Esophagus muscularis mucosa (tissue), 4 donors: ENCODE data around the gene TCP11. TPM values are rescaled to one million over a fixed set of nuclear protein-coding genes. Genes with fewer than 3 reads are reported as not detected.
A peak's percentile ranks its signal among the peaks of the same experiment; 100 is the strongest.

Source experiments
- DNase-seq: peaks from one replicate; pipeline ENCODE4 v3.0.0-alpha.2; 2017; ENCODE audit errors: extremely low spot score
- H3K27ac ChIP-seq, 4 donors: fragments of 200-600 bp; sonication (generic); replicated peaks in 1 of 4; 1 replicate in 3 of 4; 2 replicates in 1 of 4; pipeline ENCODE4 v1.5.1; 2016 to 2019; ENCODE audit warnings: mild to moderate bottlenecking in 1 of 4
- H3K27me3 ChIP-seq, 4 donors: fragments of 200-600 bp; sonication (generic); one replicate each; pipeline versions ENCODE4 v1.5.1 to v1.6.0; 2016 to 2019
- H3K36me3 ChIP-seq, 4 donors: fragments of 200-600 bp; sonication (generic); one replicate each; pipeline ENCODE4 v1.5.1; 2016 to 2019
- H3K4me1 ChIP-seq, 4 donors: fragments of 200-600 bp; sonication (generic); one replicate each; pipeline ENCODE4 v1.5.1; 2016 to 2019
- H3K4me3 ChIP-seq, 4 donors: fragments of 200-600 bp; sonication (generic); 1 replicate in 2 of 4; 2 replicates in 2 of 4; pipeline ENCODE4 v1.5.1; 2016 to 2019; ENCODE audit warnings: mild to moderate bottlenecking in 4 of 4, moderate library complexity in 1 of 4
- H3K9me3 ChIP-seq, 4 donors: fragments of 200-600 bp; sonication (generic); 1 replicate in 3 of 4; 2 replicates in 1 of 4; pipeline ENCODE4 v1.5.1; 2016 to 2019
- EP300 ChIP-seq: sonication (generic); formaldehyde crosslinking; IDR thresholded peaks from one replicate; pipeline ENCODE4 v1.6.1; 2017; ENCODE audit warnings: antibody characterized with exemption
- POLR2A ChIP-seq: fragments of 450-650 bp; IDR thresholded peaks from one replicate; pipeline ENCODE4 v1.6.1; 2017; ENCODE audit warnings: antibody characterized with exemption, moderate library complexity, mild to moderate bottlenecking, low read depth
- POLR2AphosphoS5 ChIP-seq, 2 donors: sonication (generic); formaldehyde crosslinking; IDR thresholded peaks; one replicate each; pipeline ENCODE4 v1.6.1; 2017; ENCODE audit warnings: antibody characterized with exemption in 2 of 2
- WGBS: methylation state at CpG from one replicate; pipeline ENCODE4 v1.1.5; 2018; 5-methylcytosine and 5-hydroxymethylcytosine counted together
- intact Hi-C: fragments of 100-400 bp; cut with DNase I; formaldehyde crosslinking; loops from one replicate; pipeline ENCODE4 v1.15.1; 2023
- total RNA-seq, 4 donors: library from RNA; depleted of rRNA; stranded (reverse); fragments of >200 nt; gene quantifications; one replicate each; pipeline versions ENCODE4 v1.1.0 to v1.2.1, GENCODE V29; 2016
- TF ChIP-seq, protein P1 (sequence below), 3 experiments: fragments of 200-600 bp in 2 of 3; fragments of 450-650 bp in 1 of 3; sonication (generic) in 2 of 3; IDR thresholded peaks; one replicate each; pipeline ENCODE4 v1.5.1; 2017 to 2019; ENCODE audit warnings: antibody characterized with exemption in 3 of 3, mild to moderate bottlenecking in 2 of 3, moderate library complexity in 1 of 3

The TCP11 gene
- total RNA-seq, 4 donors from 2014 or later = 0.75 to 1.1 (median 0.83) TPM; not detected in 1

GRCh38 chr6:35073211-35073610 is 67.9 kb downstream of the TCP11 start:
- Histone ChIP-seq H3K4me3 (no peak overlapping the region), H3K4me1 (peaks cover 8 to 61% (median 46%) of the 10 kb centered on the region in 4 donors), H3K27ac (peak overlapping the region; percentile 2 to 64 (median 54)), H3K9me3 (no peaks in the 10 kb centered on the region), H3K36me3 (peaks cover 27 to 98% (median 86%) of the 10 kb centered on the region in 4 donors), H3K27me3 (no peaks in the 10 kb centered on the region)
- intact Hi-C loops = no loop called here
- DNase-seq = no peak
- TF ChIP-seq EP300 (no peak), POLR2AphosphoS5 (IDR thresholded peaks at IDR 0.05) (no peak)
- TF ChIP-seq, protein P1, sequence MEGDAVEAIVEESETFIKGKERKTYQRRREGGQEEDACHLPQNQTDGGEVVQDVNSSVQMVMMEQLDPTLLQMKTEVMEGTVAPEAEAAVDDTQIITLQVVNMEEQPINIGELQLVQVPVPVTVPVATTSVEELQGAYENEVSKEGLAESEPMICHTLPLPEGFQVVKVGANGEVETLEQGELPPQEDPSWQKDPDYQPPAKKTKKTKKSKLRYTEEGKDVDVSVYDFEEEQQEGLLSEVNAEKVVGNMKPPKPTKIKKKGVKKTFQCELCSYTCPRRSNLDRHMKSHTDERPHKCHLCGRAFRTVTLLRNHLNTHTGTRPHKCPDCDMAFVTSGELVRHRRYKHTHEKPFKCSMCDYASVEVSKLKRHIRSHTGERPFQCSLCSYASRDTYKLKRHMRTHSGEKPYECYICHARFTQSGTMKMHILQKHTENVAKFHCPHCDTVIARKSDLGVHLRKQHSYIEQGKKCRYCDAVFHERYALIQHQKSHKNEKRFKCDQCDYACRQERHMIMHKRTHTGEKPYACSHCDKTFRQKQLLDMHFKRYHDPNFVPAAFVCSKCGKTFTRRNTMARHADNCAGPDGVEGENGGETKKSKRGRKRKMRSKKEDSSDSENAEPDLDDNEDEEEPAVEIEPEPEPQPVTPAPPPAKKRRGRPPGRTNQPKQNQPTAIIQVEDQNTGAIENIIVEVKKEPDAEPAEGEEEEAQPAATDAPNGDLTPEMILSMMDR (IDR thresholded peaks at IDR 0.05) = no peak
- whole genome bisulfite sequencing = 95% methylated on average over 8 of the region's 10 CpGs

- no peaks in the 10 kb centered on the region for H3K27me3 ChIP-seq
- peak overlapping the region; percentile 34 to 64 (median 54) for H3K27ac ChIP-seq
- no peak for TF ChIP-seq EP300
- TF ChIP-seq POLR2A = no peak
- TF ChIP-seq, protein P1 (IDR thresholded peaks at IDR 0.05) = no peak
- no peak for TF ChIP-seq POLR2AphosphoS5 (IDR thresholded peaks at IDR 0.05)
- intact Hi-C loops = no loop called here
- H3K4me1 ChIP-seq = peaks cover 8 to 66% (median 52%) of the 10 kb centered on the region in 4 donors
- no peaks in the 10 kb centered on the region for H3K9me3 ChIP-seq
- no peak overlapping the region for H3K4me3 ChIP-seq
- 73% methylated on average over 9 of the region's 9 CpGs for WGBS
- no peak for DNase-seq
- peaks cover 25 to 94% (median 83%) of the 10 kb centered on the region in 4 donors for H3K36me3 ChIP-seq
Observed at GRCh38 chr6:35072698-35073055, 68.5 kb downstream of the TCP11 start.

DNA sequence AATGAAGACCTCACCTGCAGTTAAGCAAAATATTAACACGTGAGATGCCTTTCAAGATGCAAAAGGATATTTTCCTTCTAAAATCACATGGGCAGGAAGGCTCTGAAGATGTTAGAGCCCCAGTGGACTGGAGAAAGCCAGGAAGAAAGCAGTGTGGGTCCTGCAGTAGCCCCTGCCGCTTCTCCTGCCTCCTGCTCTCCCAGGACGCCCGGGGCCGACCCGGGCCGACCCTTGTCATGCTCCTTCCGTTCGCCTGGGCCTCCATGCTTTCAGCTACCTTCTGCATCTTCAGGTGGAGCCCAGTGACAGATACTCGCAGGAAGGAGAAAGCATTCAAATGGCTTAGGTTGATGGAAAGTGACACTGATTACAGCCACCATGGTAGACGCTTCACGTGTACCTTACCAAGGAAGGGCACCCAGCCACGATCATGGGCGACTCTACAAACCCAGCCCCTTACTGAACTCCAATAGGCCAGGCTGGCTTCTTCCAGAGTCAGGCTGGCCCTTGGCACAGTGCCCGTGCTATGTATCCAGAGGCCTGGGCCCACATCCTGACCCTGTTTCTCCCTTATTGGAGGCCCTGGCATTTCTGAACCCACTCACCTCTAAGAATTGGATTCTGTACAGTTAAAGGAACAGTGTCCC is 69.0 kb downstream of the TCP11 start:
- WGBS = 53% methylated on average over 15 of the region's 15 CpGs

DNA sequence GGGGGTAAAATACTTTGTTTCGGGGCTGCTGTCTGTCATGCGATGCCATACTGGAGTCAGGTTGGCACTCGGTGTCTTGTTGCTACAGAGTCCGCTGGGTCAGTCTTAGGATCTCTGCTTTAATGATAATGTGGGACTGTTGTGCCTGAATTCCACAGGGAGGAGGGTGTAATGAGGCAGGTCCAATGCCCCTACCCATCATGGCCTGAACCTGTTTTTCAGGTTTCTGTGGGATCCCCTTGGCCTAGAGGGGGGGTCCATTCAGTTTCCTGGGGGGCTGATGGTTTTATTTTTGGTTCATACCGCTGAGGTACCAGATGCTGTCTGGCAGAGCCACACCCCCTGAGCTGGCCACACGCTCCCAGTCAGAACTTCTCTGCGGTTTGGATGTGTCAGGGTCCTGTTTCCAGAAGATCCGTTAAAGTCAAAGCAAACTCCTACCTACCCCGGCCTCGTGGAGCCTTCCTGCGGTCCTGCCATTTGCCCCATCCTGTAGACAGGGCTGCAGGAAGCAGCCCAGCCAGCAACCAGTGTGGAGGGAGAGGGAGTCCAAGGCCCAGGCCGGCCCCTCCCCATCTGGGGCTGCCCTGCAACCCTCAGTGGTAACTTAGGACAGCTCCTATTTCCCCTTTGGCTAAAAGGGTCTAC is 69.7 kb downstream of the TCP11 start:
- intact Hi-C loops = no loop called here
- Histone ChIP-seq H3K9me3 (no peaks in the 10 kb centered on the region), H3K27ac (peak overlapping the region; percentile 19 to 61 (median 40)), H3K4me1 (peaks cover 8 to 74% (median 58%) of the 10 kb centered on the region in 4 donors), H3K27me3 (no peaks in the 10 kb centered on the region), H3K36me3 (peaks cover 28 to 92% (median 79%) of the 10 kb centered on the region in 4 donors), H3K4me3 (no peak overlapping the region)
- WGBS = 78% methylated on average over 12 of the region's 12 CpGs
- DNase-seq = no peak
- TF ChIP-seq POLR2A = no peak

More for the DNA sequence above, 69.0 kb downstream of the TCP11 start:
- no peak for DNase-seq
- Histone ChIP-seq H3K4me1 (peaks cover 8 to 71% (median 54%) of the 10 kb centered on the region in 4 donors), H3K4me3 (no peak overlapping the region), H3K27me3 (no peaks in the 10 kb centered on the region), H3K36me3 (peaks cover 26 to 92% (median 80%) of the 10 kb centered on the region in 4 donors), H3K27ac (peak overlapping the region; percentile 34 to 64 (median 54)), H3K9me3 (no peaks in the 10 kb centered on the region)
- peak in 1 of 2 donors; percentile 11 for TF ChIP-seq POLR2AphosphoS5 (IDR thresholded peaks at IDR 0.05)
- TF ChIP-seq, protein P1 (IDR thresholded peaks at IDR 0.05) = no peak
- intact Hi-C loops = no loop called here

- H3K4me3 ChIP-seq = no peak overlapping the region
- H3K9me3 ChIP-seq = no peaks in the 10 kb centered on the region
- DNase-seq = no peak
- H3K36me3 ChIP-seq = peaks cover 40 to 92% (median 80%) of the 10 kb centered on the region in 4 donors
- peaks cover 12 to 82% (median 60%) of the 10 kb centered on the region in 4 donors for H3K4me1 ChIP-seq
- 87% methylated on average over 2 of the region's 2 CpGs for WGBS
- TF ChIP-seq POLR2A = no peak
- TF ChIP-seq EP300 = no peak
- TF ChIP-seq, protein P1 (IDR thresholded peaks at IDR 0.05) = no peak
- TF ChIP-seq POLR2AphosphoS5 (IDR thresholded peaks at IDR 0.05) = no peak
- peak overlapping the region in 1 of 4 donors; percentile 71 for H3K27ac ChIP-seq
- intact Hi-C loops = no loop called here
- no peaks in the 10 kb centered on the region for H3K27me3 ChIP-seq
Observed at GRCh38 chr6:35070111-35070510, 71.0 kb downstream of the TCP11 start.
